HUDEP-2 (cell line): Measurements from ENCODE around the gene MCRIP2.

Source experiments
- DNase-seq, 76 experiments: peaks; one replicate each; lab custom pipeline; 2025; ENCODE audit not compliant: unreplicated experiment in 76 of 76; lab: John Stamatoyannopoulos, UW

Gene MCRIP2

DNA sequence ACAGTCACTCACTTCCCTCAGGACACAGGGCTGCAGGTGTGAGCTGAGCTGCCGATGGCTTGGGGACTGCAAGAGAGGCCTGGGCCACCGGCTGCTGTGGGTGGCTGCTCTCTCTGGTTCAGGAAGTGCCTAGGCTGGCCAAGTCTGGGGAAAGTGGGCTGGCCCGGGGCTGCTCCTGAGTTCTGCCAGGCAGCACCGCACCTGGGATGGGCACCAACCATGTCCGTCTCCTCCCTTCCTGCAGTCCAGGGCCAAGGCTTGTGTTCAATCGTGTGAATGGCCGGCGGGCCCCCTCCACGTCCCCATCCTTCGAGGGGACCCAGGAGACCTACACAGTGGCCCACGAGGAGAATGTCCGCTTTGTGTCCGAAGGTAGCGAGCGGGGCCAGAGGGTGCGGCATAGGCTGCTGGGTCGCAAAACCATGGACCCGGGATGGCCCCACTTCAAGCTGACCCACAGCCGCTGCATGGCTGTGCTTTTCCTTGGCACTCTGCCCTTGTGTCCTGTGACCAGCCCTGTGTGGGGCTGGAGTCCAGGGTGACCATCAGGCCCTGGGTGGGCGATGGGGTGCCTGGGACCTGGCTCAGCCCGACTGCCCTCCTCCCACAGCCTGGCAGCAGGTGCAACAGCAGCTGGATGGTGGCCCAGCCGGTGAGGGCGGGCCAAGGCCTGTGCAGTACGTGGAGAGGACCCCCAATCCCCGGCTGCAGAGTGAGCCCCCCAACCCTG lies 5.7 kb downstream of the MCRIP2 start:
- DNase-seq = no peak

DNA sequence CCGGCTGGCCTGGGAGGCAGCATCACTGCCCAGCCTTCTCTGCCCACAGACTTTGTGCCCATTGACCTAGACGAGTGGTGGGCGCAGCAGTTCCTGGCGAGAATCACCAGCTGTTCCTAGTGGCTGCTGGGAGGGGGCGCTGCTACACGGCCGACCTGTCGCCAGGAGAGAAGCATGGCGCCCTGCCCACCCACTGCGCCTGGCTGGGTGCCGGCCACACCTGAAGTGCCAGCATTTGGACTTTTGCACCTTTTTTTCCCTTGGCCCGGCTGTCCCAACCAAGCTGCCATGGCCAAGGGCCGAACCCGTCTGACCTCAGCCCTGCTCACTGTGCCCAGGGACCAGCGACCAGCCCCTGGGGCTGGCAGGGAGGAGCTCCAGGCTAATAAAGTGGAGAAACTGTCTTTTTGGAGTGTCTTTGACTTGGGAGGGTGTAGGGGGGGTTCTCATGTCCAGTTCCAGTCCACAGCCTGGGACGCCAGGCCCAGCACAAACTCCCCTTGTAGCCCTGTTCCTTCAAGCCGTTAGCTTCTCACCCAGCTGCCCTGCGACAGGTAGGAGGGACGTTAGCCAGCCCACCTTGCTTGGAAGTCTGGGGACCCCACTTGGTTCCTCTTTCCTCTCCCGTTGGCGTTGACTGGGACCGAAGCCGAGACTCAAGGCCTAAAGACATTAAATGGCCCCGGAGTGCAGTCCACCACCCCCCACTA lies 6.6 kb downstream of the MCRIP2 start:
- DNase-seq = peak in 60 of 76 experiments; percentile 8 to 76 (median 52)

DNA sequence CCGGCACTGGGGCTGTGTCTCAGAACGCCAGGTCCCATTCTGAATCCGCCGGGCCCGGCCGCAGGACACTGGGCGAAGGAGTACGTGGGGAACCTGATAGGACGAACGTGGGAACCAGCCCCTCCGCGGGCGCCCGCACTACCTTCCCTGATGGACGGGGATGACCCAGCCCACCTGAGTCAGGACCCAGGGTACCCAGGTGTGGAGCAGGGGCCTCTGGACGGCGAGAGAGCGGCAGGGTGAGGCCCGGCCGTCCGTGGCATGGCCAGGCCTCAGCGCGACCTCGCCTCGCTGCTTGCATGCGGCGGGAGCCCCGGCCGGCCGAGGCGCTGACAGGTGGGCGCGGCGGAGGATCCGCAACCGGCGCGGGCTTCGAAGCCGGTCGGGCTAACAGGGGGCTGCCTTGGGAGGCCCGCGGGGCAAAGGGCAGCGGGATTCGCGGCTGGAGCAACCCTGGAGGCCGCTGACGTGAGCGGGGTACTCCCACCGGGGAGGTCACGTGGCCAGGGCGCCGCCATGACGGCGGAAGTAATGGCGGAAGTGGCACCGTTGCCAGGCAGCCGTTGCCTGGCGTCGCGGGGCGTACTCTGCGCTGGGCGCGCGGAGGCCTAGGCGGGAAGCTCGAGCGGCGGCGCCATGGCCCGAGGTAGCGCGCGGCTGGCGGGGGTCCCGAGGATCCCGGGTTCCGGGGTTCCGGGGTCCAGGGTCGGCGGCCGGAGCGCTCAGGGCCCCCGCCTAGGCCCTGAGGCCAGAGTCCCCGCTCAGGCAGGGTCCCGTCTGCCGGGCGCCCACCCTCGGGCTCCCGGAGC lies 7.4 kb downstream of the MCRIP2 start, which contains the start of gene WDR90:
Gene WDR90 (plus strand): TSS at position 585 of the 809 bp plus-strand sequence. CDS start 52 bp downstream, at position 637.
- peak in 74 of 76 experiments; percentile 30 to 94 (median 88) for DNase-seq

DNA sequence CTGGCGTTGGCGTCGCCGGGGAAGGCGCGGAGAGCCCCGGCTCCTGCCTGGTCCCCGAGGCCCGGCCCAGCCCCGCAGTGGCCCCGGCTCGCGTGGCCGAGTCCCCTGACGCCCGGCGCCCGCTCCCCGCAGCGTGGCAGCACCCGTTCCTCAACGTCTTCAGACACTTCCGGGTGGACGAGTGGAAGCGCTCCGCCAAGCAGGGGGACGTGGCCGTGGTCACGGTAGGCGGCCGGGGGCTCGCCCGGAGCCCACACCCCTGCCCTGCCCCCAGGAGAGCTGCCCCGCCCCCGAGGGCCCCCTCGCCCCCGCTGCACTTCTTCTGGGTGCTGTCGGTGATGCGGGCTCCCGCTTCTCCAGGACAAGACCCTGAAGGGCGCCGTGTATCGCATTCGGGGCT lies 8.0 kb downstream of the MCRIP2 start:
- DNase-seq = peak in 2 of 76 experiments; percentile 16 to 31

DNA sequence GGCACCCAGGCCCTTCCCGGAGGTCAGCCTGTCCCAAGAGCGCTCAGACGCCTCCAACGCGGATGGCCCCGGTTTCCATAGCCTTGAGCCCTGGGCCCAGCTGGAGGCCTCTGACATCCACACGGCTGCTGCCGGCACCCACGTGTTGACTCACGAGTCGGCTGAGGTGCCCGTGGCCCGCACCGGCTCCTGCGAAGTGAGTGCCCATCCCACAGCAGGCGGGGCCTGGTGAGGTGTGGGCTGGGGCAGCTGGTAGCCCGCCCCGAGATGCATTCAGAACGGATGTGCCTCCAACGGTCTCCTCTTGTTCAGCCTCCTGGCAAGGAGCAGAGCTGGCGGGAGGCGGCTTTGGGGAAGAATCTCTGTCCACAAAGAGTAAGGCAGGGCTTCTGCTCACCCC lies 10.2 kb downstream of the MCRIP2 start:
- no peak for DNase-seq

DNA sequence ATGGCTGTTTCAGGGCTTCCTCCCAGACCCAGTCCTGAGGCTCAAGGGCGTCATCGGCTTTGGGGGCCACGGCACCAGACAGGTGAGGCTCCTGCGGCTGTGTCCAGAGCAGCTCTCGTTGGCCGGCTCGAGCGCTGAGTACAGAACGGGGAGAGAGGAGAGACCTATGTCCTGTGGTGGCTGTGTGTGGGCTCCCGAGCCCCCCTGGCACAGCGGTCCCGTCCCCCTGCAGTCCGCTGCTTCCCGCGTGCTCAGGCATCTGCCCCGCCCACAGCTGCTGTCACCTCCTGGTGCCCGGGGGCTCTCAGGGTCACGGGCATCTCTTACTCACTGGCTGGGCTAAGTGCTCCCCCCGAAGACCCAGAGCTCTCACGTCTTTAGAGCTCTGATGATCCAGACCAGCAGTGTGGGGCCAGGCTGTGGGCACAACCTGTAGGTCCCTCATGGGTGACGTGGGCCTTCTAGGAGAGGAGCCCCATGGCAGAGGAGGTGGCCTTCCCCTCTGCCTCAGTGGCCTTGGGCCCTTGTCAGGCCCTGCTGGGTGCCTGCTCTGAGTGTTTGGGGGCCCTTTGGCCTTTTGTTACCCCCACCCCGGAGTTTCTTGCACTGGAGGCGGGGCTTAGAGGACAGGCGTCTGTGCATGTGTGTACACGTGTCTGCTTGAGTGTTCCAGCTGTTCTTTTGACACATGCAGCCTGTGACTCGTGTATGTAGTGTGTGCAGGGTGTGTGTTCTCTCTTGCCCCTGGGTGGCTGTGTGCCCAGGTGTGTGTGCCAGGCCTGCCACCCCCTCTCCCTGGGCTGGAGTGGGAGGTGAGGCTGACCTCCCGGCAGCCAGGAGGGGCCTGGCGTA lies 11.1 kb downstream of the MCRIP2 start:
- DNase-seq = no peak

DNA sequence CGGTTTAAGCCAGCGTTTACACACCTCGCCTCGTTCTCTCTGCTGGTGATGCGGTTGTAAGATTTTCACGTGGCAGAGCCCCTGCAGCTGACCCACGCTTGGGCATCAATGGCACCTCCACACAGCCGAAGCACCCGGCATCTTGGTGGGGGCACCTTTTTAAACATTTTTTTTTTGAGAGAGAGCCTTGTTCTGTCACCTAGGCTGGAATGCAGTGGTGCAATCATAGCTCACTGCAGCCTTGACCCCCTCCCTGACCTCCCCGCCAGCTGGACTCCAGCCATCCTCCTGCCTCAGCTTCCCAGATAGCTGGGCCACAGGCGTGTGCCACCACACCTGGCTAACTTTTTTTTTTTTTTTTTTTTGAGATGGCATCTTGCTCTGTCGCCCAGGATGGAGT lies 12.4 kb downstream of the MCRIP2 start:
- DNase-seq = no peak

DNA sequence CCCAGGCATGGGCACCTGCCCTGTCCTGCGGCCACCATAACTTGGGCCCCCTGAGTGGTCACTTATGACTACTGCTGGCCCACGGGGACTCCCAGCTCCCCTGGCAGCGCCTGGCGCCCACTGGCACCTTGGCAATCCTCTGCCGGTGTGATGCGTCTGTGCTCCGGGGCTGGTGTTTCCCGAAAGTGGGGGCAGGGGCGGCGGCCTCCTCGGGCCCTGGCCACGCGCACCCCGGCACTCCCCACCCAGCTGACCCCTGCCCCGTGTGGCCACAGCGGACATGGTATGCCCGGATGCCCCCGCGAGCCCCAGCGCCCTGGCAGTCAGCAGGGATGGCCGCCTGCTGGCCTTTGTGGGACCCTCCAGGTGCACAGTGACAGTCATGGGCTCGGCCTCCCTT lies 15.9 kb downstream of the MCRIP2 start:
- no peak for DNase-seq

DNA sequence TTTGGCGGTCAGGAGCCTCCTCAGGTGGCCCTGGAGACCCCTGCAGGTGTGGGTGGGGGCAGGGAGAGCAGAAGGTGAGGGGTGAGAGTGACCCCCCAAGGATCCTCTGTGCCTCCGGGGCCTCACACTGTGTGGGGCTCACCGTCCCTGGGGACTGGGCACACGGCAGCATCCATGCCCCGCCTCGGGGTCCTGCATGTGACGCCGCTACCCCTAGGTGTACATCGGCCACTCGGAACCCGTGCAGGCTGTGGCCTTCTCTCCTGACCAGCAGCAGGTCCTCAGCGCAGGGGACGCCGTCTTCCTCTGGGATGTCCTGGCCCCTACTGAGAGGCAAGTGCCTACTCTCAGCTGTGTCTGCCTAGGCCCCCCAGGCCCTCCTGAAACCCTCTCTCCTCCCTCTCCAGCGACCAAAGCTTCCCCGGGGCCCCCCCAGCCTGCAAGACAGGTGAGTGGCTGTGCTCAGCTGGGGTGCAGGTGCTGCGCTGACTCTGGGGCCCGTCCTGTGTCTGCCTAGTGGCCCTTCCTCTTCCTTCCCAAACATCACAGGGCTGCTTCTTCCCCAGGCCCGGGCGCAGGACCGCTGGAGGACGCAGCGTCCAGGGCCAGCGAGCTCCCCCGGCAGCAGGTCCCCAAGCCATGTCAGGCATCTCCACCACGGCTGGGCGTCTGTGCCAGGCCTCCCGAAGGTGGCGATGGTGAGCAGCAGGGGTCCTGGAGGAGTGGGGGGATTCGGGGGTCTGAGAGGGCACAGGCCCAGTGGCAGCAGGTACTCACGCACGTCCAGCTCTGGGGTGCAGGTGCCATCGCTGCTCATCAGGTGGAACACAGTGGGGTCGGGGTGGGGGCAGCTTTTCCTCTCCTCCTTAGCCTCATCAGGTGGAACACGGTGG lies 17.3 kb downstream of the MCRIP2 start:
- no peak for DNase-seq

DNA sequence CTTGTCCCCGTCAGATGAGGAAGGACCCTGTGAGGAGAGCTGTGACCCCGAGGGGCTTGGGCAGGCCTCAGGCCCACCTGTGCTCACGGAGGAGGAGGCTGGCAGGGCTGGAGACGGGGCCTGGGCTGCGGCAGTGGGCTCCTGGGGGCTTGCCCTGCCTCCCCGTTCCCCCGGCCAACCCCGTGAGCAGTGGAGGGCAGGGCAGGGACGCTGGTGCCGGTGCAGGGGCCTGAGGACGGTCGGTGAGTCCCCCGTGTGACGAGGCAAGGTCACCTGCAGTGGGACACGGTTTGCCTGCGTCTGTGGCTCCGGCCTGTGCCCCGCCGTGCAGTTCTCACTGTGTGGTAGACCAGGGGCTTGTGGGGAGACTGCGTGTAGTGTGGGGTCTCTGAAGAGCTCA lies 18.0 kb downstream of the MCRIP2 start:
- no peak for DNase-seq

DNA sequence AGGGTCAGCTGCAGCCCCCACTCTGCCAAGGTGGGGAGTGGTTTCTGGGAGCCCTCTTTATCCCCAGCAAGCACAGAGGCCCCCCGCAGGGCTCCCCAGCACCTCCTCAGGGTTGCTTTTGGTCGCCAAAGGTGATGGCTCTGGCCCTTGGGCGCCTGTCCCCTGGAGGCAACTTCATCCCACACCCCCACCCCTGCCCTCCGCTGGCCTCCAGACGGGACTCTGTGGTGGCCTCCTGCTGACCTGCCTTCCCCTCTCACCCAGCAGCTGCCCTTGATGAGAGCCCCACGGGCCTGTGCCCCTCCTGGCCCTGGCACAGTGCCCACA lies 18.5 kb downstream of the MCRIP2 start:
- no peak for DNase-seq

DNA sequence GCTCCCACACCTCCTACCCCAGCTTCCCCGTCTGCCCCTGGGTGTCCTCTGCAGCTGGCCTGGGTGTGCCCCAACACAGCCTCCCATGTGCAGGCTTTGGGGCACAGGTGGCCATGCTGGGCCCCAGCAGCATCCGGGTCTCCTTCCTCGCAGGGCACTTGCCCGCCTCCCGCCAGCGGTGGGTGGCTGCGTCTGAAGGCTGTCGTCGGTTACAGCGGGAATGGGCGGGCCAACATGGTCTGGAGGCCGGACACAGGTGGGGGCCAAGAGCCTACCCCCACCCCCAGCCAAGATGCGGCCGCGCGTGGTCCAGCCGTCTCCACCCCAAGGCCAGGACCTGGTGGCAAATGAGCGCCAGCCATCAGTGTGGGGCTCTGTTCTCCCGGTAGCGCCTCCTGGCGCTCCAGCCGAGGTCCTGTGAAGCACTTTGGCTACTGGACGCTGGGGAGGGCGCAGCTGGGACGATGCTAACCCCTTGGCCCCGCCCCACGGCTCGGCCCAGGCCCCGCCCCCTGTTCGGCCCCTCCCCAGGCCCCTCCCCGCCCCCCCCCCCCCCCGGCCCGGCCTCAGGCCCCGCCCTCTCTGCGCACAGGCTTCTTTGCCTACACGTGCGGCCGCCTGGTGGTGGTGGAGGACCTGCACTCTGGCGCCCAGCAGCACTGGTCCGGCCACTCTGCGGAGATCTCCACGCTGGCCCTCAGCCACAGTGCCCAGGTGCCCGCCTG lies 19.0 kb downstream of the MCRIP2 start:
- DNase-seq = peak in 72 of 76 experiments; percentile 43 to 92 (median 85)

DNA sequence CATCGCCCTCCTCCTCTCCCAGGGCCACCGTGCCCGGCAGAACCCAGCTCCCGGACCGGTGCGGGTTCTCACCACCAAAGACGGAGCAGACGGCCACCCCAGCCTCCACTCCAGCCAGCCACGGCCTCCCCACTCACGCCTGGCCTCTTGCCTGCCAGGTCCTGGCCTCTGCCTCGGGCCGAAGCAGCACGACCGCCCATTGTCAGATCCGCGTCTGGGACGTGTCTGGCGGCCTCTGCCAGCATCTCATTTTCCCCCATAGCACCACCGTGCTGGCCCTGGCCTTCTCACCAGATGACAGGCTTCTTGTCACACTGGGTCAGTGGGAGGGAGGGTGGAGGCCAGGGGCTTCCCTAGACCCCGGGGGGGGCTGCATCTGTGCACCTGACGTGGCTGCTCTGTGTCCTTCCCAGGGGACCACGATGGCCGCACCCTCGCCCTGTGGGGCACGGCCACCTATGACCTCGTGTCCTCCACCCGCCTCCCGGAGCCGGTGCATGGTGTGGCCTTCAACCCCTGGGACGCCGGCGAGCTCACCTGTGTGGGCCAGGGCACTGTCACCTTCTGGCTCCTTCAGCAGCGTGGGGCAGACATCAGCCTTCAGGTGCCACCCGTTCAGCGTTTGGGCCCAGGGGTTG lies 19.7 kb downstream of the MCRIP2 start:
- no peak for DNase-seq

DNA sequence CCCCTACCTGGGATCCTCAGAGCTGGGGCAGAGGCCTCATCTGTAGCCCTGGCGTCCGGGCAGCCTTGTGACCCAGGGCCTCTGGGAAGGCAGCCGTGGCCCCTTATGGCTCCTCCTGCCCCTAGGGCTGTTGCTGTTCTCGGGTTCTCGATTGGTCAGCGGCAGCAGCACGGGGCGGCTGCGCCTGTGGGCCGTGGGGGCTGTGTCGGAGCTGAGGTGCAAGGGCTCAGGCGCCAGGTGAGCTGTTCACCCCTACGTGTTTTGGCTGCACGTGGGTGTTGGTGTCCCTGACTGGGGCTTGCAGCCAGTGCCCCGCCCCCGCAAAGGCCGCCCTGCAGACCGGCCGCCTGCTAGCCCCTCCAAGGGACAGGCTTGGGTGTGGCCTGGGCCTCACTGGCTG lies 20.5 kb downstream of the MCRIP2 start:
- no peak for DNase-seq

DNA sequence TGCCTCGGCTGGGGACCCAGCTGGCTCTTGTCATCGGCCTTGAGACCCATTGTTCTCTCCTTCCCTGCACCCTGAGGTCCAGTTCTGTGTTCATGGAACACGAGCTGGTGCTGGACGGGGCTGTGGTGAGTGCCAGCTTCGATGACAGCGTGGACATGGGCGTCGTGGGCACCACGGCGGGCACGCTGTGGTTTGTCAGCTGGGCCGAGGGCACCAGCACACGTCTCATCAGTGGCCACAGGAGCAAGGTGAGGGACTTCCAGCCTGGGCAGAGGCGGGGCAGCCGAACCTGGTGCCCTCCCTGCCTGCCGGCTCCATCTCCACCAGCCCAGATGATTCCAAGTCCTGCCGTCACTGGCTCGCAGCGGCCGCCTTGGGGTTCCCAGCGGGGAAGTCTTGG lies 21.0 kb downstream of the MCRIP2 start:
- no peak for DNase-seq

DNA sequence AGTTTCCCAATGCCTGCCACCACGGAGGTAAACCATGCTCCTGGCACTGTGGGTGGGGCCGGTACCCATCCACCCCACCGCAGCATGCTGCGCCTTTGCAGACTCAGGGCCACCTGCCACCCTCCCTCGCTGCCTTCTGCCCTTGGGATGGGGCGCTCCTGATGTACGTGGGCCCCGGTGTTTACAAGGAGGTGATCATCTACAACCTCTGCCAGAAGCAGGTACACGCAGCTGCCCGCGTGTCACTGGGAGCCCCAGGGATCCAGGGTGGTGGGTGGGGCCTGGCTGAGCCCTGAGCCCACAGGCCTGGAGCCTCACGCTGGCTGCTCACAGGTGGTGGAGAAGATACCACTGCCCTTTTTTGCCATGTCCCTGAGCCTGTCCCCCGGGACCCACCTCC lies 24.9 kb downstream of the MCRIP2 start:
- DNase-seq = no peak

DNA sequence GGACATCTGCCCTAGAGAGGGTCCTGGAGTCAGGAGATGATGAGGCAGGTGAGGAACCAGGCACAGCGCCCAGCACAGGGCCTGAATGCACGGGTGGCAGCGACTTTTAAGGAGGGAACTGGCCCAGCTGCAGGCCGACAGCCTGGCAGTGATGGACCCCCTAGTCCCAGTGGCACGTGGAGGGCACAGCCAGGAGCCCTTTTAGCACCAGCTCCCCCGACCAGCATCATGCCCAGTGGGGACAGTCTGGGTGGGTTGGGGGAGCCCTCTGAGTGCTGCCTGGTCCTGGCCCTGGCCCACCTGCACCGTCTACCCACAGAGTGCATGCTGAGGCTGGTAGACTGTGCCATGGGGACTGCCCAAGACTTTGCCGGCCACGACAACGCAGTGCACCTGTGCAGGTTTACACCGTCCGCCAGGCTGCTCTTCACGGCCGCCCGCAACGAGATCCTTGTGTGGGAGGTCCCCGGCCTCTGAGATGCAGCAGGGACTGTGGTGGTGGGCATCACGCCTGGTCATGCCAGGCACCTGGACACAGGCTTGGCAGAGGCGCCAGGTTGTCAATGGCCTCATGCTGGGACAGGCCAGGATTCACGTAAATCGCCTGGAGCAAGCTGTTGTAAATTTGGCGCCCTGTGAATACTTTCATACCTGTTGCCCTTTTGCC lies 25.6 kb downstream of the MCRIP2 start:
- no peak for DNase-seq
